MCF 10A (cell line): ENCODE measurements around the gene SACM1L. TPM values are rescaled to one million over a fixed set of nuclear protein-coding genes. Genes with fewer than 3 reads are reported as not detected.

Source experiments
- BruUV-seq: library from RNA; stranded (reverse); fragments of 400-500 nt; replicated peaks from 2 replicates; lab custom pipeline; 2021; lab: Mats Ljungman, UMichigan
- CTCF ChIA-PET: fragments of 300-600 bp; sonication (Branson Sonifier 250); formaldehyde crosslinking; extraction: SDS; loops from one replicate; lab custom pipeline; 2021; ENCODE audit warnings: antibody characterized with exemption, inconsistent platforms; lab: Yijun Ruan, JAX
- POLR2A ChIA-PET: fragments of 300-600, 350-650 bp; sonication (Branson Sonifier 250); formaldehyde crosslinking; extraction: SDS; loops from one replicate; lab custom pipeline; 2020; ENCODE audit warnings: antibody characterized with exemption, inconsistent platforms; lab: Yijun Ruan, JAX
- DNase-seq: peaks from one replicate; pipeline ENCODE4 v3.0.0-alpha.2; 2018; ENCODE audit not compliant: unreplicated experiment
- H3K27ac Mint-ChIP-seq: one replicate; pipeline ENCODE4 v1.8.0; 2022; ENCODE audit warnings: mild to moderate bottlenecking, low read depth, mixed read lengths; ENCODE audit not compliant: unreplicated experiment
- H3K27me3 Mint-ChIP-seq: one replicate; pipeline ENCODE4 v1.8.0; 2022; ENCODE audit warnings: mixed read lengths; ENCODE audit not compliant: insufficient read depth, unreplicated experiment
- H3K36me3 Mint-ChIP-seq: one replicate; pipeline ENCODE4 v1.8.0; 2022; ENCODE audit warnings: mild to moderate bottlenecking, moderate library complexity, mixed read lengths; ENCODE audit not compliant: insufficient read depth, unreplicated experiment
- H3K4me1 Mint-ChIP-seq: one replicate; pipeline ENCODE4 v1.8.0; 2022; ENCODE audit warnings: mixed read lengths; ENCODE audit not compliant: insufficient read depth, unreplicated experiment
- H3K4me3 Mint-ChIP-seq: one replicate; pipeline ENCODE4 v1.8.0; 2022; ENCODE audit warnings: mild to moderate bottlenecking, moderate library complexity, mixed read lengths; ENCODE audit not compliant: unreplicated experiment
- H3K9me3 Mint-ChIP-seq: one replicate; pipeline ENCODE4 v1.8.0; 2022; ENCODE audit warnings: mixed read lengths; ENCODE audit not compliant: unreplicated experiment
- intact Hi-C: fragments of 100-400 bp; cut with micrococcal nuclease; formaldehyde crosslinking; loops from 2 replicates; pipeline ENCODE4 v1.14.1; 2022
- total RNA-seq: library from RNA; stranded (reverse); gene quantifications from 2 replicates; pipeline ENCODE4 v1.2.3, GENCODE V29; 2022
- TF ChIP-seq, protein P1 (sequence below): fragments of 200-600 bp; IDR thresholded peaks from one replicate; pipeline ENCODE4 v1.8.0; 2022; ENCODE audit warnings: antibody characterized with exemption, mild to moderate bottlenecking; ENCODE audit not compliant: unreplicated experiment

SACM1L gene
- total RNA-seq, 1 experiment from 2014 or later, result 39.3 TPM

DNA sequence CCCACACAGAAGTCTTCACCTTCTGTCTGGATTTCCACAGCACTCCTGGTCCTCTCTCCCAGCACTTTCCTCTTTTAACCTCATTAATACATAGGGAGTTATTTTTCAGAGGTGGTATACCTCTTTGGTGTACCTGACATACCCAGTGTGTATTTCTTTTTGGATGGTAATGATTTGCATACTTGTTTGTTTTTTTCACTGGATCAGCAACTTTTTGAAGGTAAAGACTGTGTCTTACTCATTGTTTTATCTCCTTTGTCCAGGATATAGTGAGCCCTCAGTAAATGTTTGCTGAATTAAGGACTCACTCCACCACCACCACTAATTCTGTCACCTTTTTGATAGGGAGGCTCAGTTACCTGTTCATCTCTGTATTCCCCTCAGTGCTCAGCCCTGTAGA lies 52.1 kb downstream of the SACM1L start:
- Mint-ChIP-seq H3K27ac (no peak overlapping the region), H3K9me3 (no peaks in the 10 kb centered on the region), H3K36me3 (peaks cover 66% of the 10 kb centered on the region), H3K4me1 (no peaks in the 10 kb centered on the region), H3K27me3 (no peaks in the 10 kb centered on the region), H3K4me3 (no peak overlapping the region)
- no peak for DNase-seq
- TF ChIP-seq, protein P1, sequence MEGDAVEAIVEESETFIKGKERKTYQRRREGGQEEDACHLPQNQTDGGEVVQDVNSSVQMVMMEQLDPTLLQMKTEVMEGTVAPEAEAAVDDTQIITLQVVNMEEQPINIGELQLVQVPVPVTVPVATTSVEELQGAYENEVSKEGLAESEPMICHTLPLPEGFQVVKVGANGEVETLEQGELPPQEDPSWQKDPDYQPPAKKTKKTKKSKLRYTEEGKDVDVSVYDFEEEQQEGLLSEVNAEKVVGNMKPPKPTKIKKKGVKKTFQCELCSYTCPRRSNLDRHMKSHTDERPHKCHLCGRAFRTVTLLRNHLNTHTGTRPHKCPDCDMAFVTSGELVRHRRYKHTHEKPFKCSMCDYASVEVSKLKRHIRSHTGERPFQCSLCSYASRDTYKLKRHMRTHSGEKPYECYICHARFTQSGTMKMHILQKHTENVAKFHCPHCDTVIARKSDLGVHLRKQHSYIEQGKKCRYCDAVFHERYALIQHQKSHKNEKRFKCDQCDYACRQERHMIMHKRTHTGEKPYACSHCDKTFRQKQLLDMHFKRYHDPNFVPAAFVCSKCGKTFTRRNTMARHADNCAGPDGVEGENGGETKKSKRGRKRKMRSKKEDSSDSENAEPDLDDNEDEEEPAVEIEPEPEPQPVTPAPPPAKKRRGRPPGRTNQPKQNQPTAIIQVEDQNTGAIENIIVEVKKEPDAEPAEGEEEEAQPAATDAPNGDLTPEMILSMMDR, result no peak
- ChIA-PET POLR2A (no interaction called here), CTCF (no interaction called here)
- no TSS peak for BruUV-seq
- intact Hi-C loops, result no loop called here

GRCh38 chr3:45741742-45742460 lies 52.7 kb downstream of the SACM1L start:
- ChIA-PET POLR2A (no interaction called here), CTCF (no interaction called here)
- Mint-ChIP-seq H3K27me3 (no peaks in the 10 kb centered on the region), H3K4me3 (no peak overlapping the region), H3K27ac (no peak overlapping the region), H3K36me3 (peaks cover 63% of the 10 kb centered on the region), H3K4me1 (no peaks in the 10 kb centered on the region), H3K9me3 (no peaks in the 10 kb centered on the region)
- no TSS peak for BruUV-seq
- TF ChIP-seq, protein P1, result no peak
- DNase-seq, result no peak
- intact Hi-C loops, result no loop called here

- CTCF ChIA-PET, result no interaction called here
- Mint-ChIP-seq H3K4me3 (no peak overlapping the region), H3K27ac (no peak overlapping the region), H3K9me3 (no peaks in the 10 kb centered on the region), H3K27me3 (no peaks in the 10 kb centered on the region), H3K4me1 (no peaks in the 10 kb centered on the region), H3K36me3 (peaks cover 60% of the 10 kb centered on the region)
- no TSS peak for BruUV-seq
- POLR2A ChIA-PET, result interaction anchor here (1.9 kb wide), 1 partner anchor 11 kb away, joined by 4 read pairs; no protein-coding TSS in a partner anchor
- no peak for DNase-seq
- intact Hi-C loops, result no loop called here
- TF ChIP-seq, protein P1, result no peak
Observed at GRCh38 chr3:45742461-45743089, 53.4 kb downstream of the SACM1L start.

- BruUV-seq, result no TSS peak
- CTCF ChIA-PET, result interaction anchor here (1.9 kb wide), 1 partner anchor 87 kb away, joined by 8 read pairs; no protein-coding TSS in a partner anchor
- Mint-ChIP-seq H3K4me3 (no peak overlapping the region), H3K27me3 (no peaks in the 10 kb centered on the region), H3K36me3 (peaks cover 35% of the 10 kb centered on the region), H3K4me1 (no peaks in the 10 kb centered on the region), H3K9me3 (no peaks in the 10 kb centered on the region), H3K27ac (no peak overlapping the region)
- intact Hi-C loops, result no loop called here
- TF ChIP-seq, protein P1, result no peak
- DNase-seq, result no peak
- POLR2A ChIA-PET, result no interaction called here
Observed at GRCh38 chr3:45746165-45746776, 57.1 kb downstream of the SACM1L start.
